SK-N-SH (cell line): Measurements from ENCODE around the gene THAP7. TPM values are rescaled to one million over a fixed set of nuclear protein-coding genes. Genes with fewer than 3 reads are reported as not detected.
A peak's percentile ranks its signal among the peaks of the same experiment; 100 is the strongest.

Experiments
- CTCF ChIA-PET: fragments of 300-600, 350-600 bp; formaldehyde crosslinking; extraction: SDS; loops from one replicate; lab custom pipeline; 2021; lab: Yijun Ruan, JAX
- POLR2A ChIA-PET: fragments of 350-600 bp; sonication (Branson Sonifier 250); formaldehyde crosslinking; extraction: SDS; loops from one replicate; lab custom pipeline; 2020; ENCODE audit warnings: antibody characterized with exemption, inconsistent platforms; lab: Yijun Ruan, JAX
- DNase-seq: peaks from one replicate; pipeline ENCODE4 v3.0.0; 2012
- H2AFZ ChIP-seq: fragments of 200-600 bp; sonication (generic); 2 replicates; pipeline ENCODE4 v1.8.1; 2016; ENCODE audit warnings: antibody characterized with exemption, mild to moderate bottlenecking, low read depth
- H3F3A ChIP-seq: fragments of 200-600 bp; sonication (generic); replicated peaks from 2 replicates; pipeline ENCODE3; 2016; ENCODE audit warnings: antibody characterized with exemption, mild to moderate bottlenecking; ENCODE audit not compliant: insufficient read depth
- H3K27ac ChIP-seq, 2 experiments: fragments of 200-500 bp in 1 of 2; fragments of 200-600 bp in 1 of 2; sonication (Bioruptor generic) in 1 of 2; sonication (generic), shearing (Covaris generic) in 1 of 2; 2 replicates each; pipeline versions ENCODE4 v1.5.1 to v1.6.1; 2014 to 2016; ENCODE audit warnings: low read depth in 2 of 2, inconsistent platforms in 1 of 2, low read length in 1 of 2, mild to moderate bottlenecking in 1 of 2, mixed read lengths in 1 of 2
- H3K27me3 ChIP-seq: fragments of 200-600 bp; sonication (generic), shearing (Covaris generic); 2 replicates; pipeline ENCODE4 v1.6.1; 2016; ENCODE audit warnings: mixed run types; ENCODE audit not compliant: insufficient read depth
- H3K36me3 ChIP-seq, 2 experiments: fragments of 200-500 bp in 1 of 2; fragments of 200-600 bp in 1 of 2; sonication (Bioruptor generic) in 1 of 2; sonication (generic) in 1 of 2; replicated peaks in 1 of 2; 2 replicates each; pipeline versions ENCODE3 to v1.5.1; 2014 to 2016; ENCODE audit warnings: low read length in 1 of 2, mild to moderate bottlenecking in 1 of 2; ENCODE audit not compliant: insufficient read depth in 2 of 2, control insufficient read depth in 1 of 2
- H3K4me1 ChIP-seq, 2 experiments: fragments of 200-500 bp in 1 of 2; fragments of 200-600 bp in 1 of 2; sonication (Bioruptor generic) in 1 of 2; sonication (generic), shearing (Covaris generic) in 1 of 2; 2 replicates each; pipeline versions ENCODE4 v1.5.1 to v1.6.1; 2014 to 2016; ENCODE audit warnings: low read depth in 1 of 2, low read length in 1 of 2, mixed run types in 1 of 2; ENCODE audit not compliant: insufficient read depth in 2 of 2, control insufficient read depth in 1 of 2
- H3K4me2 ChIP-seq: fragments of 200-600 bp; sonication (generic), shearing (Covaris generic); 2 replicates; pipeline ENCODE4 v1.6.1; 2017; ENCODE audit warnings: mixed run types
- H3K4me3 ChIP-seq, 2 experiments: fragments of 200-500 bp in 1 of 2; fragments of 200-600 bp in 1 of 2; sonication (Bioruptor generic) in 1 of 2; sonication (generic), shearing (Covaris generic) in 1 of 2; 2 replicates each; pipeline versions ENCODE4 v1.5.1 to v1.8.1; 2014 to 2016; ENCODE audit warnings: low read depth in 2 of 2, inconsistent platforms in 1 of 2, low read length in 1 of 2, mild to moderate bottlenecking in 1 of 2, mixed read lengths in 1 of 2, moderate library complexity in 1 of 2
- H3K79me2 ChIP-seq: fragments of 200-600 bp; sonication (generic); 2 replicates; pipeline ENCODE4 v1.8.1; 2017; ENCODE audit warnings: mild to moderate bottlenecking; ENCODE audit not compliant: insufficient read depth
- H3K9ac ChIP-seq: fragments of 200-600 bp; sonication (generic); 2 replicates; pipeline ENCODE4 v1.6.1; 2017; ENCODE audit warnings: mixed run types
- H3K9me2 ChIP-seq: fragments of 200-600 bp; sonication (generic); 2 replicates; pipeline ENCODE4 v1.6.1; 2017; ENCODE audit warnings: mixed run types
- H3K9me3 ChIP-seq: fragments of 200-600 bp; sonication (generic); 2 replicates; pipeline ENCODE4 v1.6.1; 2017; ENCODE audit warnings: mixed run types, mild to moderate bottlenecking, moderate library complexity
- H4K20me1 ChIP-seq: fragments of 200-600 bp; sonication (generic); 2 replicates; pipeline ENCODE4 v1.6.1; 2017; ENCODE audit warnings: mild to moderate bottlenecking, mixed run types; ENCODE audit not compliant: insufficient read depth
- EZH2phosphoT487 ChIP-seq: fragments of 200-600 bp; sonication (generic); IDR thresholded peaks from 2 replicates; pipeline ENCODE4 v1.6.1; 2017; ENCODE audit warnings: low read depth, mixed run types, mild to moderate bottlenecking, antibody characterized with exemption, moderate library complexity, borderline replicate concordance
- FOSL2 ChIP-seq: IDR thresholded peaks from 2 replicates; pipeline ENCODE4 v1.4.0; 2012; ENCODE audit warnings: low read depth, mild to moderate bottlenecking, moderate library complexity, borderline replicate concordance
- GABPA ChIP-seq: IDR thresholded peaks from 2 replicates; pipeline ENCODE4 v1.4.0; 2012; ENCODE audit warnings: low read depth, mild to moderate bottlenecking
- GATA2 ChIP-seq: sonication (generic); formaldehyde crosslinking; IDR thresholded peaks from 2 replicates; pipeline ENCODE4 v1.5.0; 2020; ENCODE audit warnings: mild to moderate bottlenecking, missing genetic modification reagents
- MAX ChIP-seq: IDR thresholded peaks from 2 replicates; pipeline ENCODE4 v1.4.0; 2012; ENCODE audit warnings: low read depth
- PBX3 ChIP-seq: IDR thresholded peaks from 2 replicates; pipeline ENCODE4; 2012
- RCOR1 ChIP-seq: fragments of 150-350 bp; IDR thresholded peaks from 2 replicates; pipeline ENCODE4 v1.6.1; 2017; ENCODE audit warnings: antibody characterized with exemption, low read length
- RFX5 ChIP-seq: IDR thresholded peaks from 2 replicates; pipeline ENCODE4 v1.6.1; 2012; ENCODE audit warnings: mild to moderate bottlenecking, improper control_type of control experiment, low read length
- RXRA ChIP-seq: IDR thresholded peaks from 2 replicates; pipeline ENCODE4 v1.4.0; 2012; ENCODE audit warnings: low read depth, mild to moderate bottlenecking, borderline replicate concordance
- SIN3A ChIP-seq: IDR thresholded peaks from 2 replicates; pipeline ENCODE4 v1.6.1; 2012; ENCODE audit warnings: low read depth, mild to moderate bottlenecking, low read length, moderate library complexity, borderline replicate concordance
- TEAD4 ChIP-seq: IDR thresholded peaks from 2 replicates; pipeline ENCODE4 v1.4.0; 2012; ENCODE audit warnings: mild to moderate bottlenecking, borderline replicate concordance; ENCODE audit not compliant: insufficient read depth
- YY1 ChIP-seq: IDR thresholded peaks from 2 replicates; pipeline ENCODE4 v1.4.0; 2012; ENCODE audit warnings: low read depth, mild to moderate bottlenecking
- WGBS: methylation state at CpG from one replicate; pipeline ENCODE4 v1.1.6; 2017; ENCODE audit warnings: low lambda C conversion rate; 5-methylcytosine and 5-hydroxymethylcytosine counted together
- polyA plus RNA-seq, 3 experiments: library from polyadenylated mRNA; depleted of rRNA; stranded (reverse); fragments of >200 nt; gene quantifications; 2 replicates each; pipeline ENCODE4 v1.2.3, GENCODE V29; 2012
- TF ChIP-seq, protein P1 (sequence below): IDR thresholded peaks from 2 replicates; pipeline ENCODE4 v1.4.0; 2012; ENCODE audit warnings: low read depth, borderline replicate concordance

Gene THAP7
- polyA plus RNA-seq, 1 of the 3 experiments (the other 2 are of a cell fraction), result 32.0 TPM

GRCh38 chr22:21032868-21033688, 31.2 kb upstream of the THAP7 start:
- POLR2A ChIA-PET, result no interaction called here

DNA sequence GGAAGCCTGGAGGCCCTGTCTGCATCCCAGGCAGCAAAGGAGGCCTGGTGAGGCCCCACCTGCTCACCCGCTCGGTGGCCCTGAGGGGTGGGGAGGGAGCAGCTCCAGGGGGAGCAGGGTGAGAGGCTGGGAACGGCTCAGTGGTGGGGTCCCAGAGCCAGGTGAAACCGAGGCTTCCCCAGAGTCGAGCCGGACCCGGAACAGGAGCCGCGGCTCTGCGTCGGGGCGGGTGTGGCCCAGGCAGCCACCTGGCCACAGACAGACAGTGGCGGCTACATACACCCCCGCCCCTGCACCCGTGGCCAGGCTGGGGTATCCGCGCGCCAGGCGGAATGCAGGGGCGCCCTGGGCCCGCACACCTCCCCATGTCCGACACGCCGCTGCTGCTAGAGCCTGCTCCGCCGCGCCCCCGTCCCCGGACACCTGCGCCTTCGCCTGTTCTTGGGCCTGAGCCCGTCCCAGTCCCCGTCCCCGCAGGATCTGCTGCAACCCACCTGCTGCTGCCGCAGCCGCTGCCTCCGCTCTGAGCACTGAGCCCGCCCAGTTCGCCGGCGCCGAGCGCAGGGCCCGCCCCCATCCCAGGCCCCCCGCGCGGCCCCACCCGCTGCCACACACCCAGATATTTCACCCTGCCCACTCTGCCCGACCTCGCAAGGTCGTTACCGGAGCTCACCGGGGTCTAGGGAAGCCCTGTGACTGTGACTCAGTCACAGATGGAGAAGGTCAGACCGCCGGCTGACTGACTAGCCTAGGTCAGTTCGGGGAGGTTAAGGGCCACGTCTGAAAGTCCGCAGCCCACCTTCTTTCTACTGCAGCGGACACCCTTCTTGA, 30.3 kb upstream of the THAP7 start, which contains the start of gene SLC7A4:
Gene SLC7A4 (minus strand): TSS at position 525 of the 831 bp plus-strand sequence. CDS start 749 bp downstream, outside the sequence.
- Histone ChIP-seq H3K9me3 (no peaks in the 10 kb centered on the region), H4K20me1 (no peaks in the 10 kb centered on the region), H3K9ac (no peak within 1 kb of the TSS), H3K4me3 (peak within 1 kb of the TSS in 1 of 2 experiments; percentile 21; a peak in 1 of 4 replicates), H3K4me1 (peaks cover 0 to 15% of the 10 kb centered on the region in 2 experiments; a peak in 1 of 4 replicates), H3K27ac (no peak within 1 kb of the TSS), H3F3A (peaks cover 1% of the 10 kb centered on the region), H3K27me3 (no peaks in the 10 kb centered on the region), H3K4me2 (no peak within 1 kb of the TSS), H3K79me2 (no peaks in the 10 kb centered on the region), H3K9me2 (no peaks in the 10 kb centered on the region), H2AFZ (no peak within 1 kb of the TSS), H3K36me3 (no peaks in the 10 kb centered on the region)
- TF ChIP-seq RFX5 (no peak), RXRA (no peak), PBX3 (no peak), FOSL2 (no peak), GABPA (no peak), EZH2phosphoT487 (no peak), SIN3A (no peak), MAX (no peak), YY1 (no peak), TEAD4 (no peak), RCOR1 (no peak)
- TF ChIP-seq, protein P1, sequence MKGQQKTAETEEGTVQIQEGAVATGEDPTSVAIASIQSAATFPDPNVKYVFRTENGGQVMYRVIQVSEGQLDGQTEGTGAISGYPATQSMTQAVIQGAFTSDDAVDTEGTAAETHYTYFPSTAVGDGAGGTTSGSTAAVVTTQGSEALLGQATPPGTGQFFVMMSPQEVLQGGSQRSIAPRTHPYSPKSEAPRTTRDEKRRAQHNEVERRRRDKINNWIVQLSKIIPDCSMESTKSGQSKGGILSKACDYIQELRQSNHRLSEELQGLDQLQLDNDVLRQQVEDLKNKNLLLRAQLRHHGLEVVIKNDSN, result no peak
- peak; percentile 64 for DNase-seq
- ChIA-PET CTCF (interaction anchor here (1.0 to 1.1 kb wide), 3 partner anchors 11 to 70 kb away, joined by 3 to 4 read pairs (median 3); no protein-coding TSS in a partner anchor), POLR2A (no interaction called here)
- 69% methylated on average over 27 of the region's 59 CpGs for WGBS

More at GRCh38 chr22:21032868-21033688, 31.2 kb upstream of the THAP7 start:
- H3K4me3 ChIP-seq, result no peak overlapping the region
- H3K4me2 ChIP-seq, result no peak overlapping the region
- no peaks in the 10 kb centered on the region for H3K9me3 ChIP-seq
- peaks cover 5% of the 10 kb centered on the region for H3F3A ChIP-seq
- H3K27me3 ChIP-seq, result no peaks in the 10 kb centered on the region
- H3K4me1 ChIP-seq, result peaks cover 2 to 8% of the 10 kb centered on the region in 2 experiments; a peak in 2 of 4 replicates
- no peak for DNase-seq
- H3K9me2 ChIP-seq, result no peaks in the 10 kb centered on the region
- CTCF ChIA-PET, result interaction anchor here (0.6 to 1.1 kb wide), 4 partner anchors 12 to 301 kb away, joined by 3 read pairs; no protein-coding TSS in a partner anchor
- no peak overlapping the region for H3K27ac ChIP-seq
- no peak overlapping the region for H2AFZ ChIP-seq
- H4K20me1 ChIP-seq, result no peaks in the 10 kb centered on the region
- H3K79me2 ChIP-seq, result no peaks in the 10 kb centered on the region
- no peak for TF ChIP-seq GATA2
- 76% methylated on average over 8 of the region's 12 CpGs for WGBS
- no peaks in the 10 kb centered on the region for H3K36me3 ChIP-seq
- no peak overlapping the region for H3K9ac ChIP-seq
